Stimulated activated CD4-positive, alpha-beta T cell treated with anti-CD3 and anti-CD28 coated beads, Interleukin-2, amount 100 ng/mL, for 48 hours (primary cell): Measurements from ENCODE around the gene TEKTIP1.
A peak's percentile ranks its signal among the peaks of the same experiment; 100 is the strongest.
"Not testable (repeated sequence)": the region's sequence is repeated elsewhere in the genome, so short reads cannot be mapped to it uniquely, and the experiment has no call there.

ENCODE experiments used
- DNase-seq, 2 donors: peaks; one replicate each; pipeline ENCODE4 v3.0.0-alpha.2; 2020

TEKTIP1 gene

GRCh38 chr19:3508121-3508661 is 30.8 kb upstream of the TEKTIP1 start:
- DNase-seq: not testable (repeated sequence)

GRCh38 chr19:3508771-3509535 is 30.0 kb upstream of the TEKTIP1 start:
- DNase-seq: no peak

GRCh38 chr19:3509566-3509989 is 29.4 kb upstream of the TEKTIP1 start:
- DNase-seq: peak in 1 of 2 donors; percentile 24

- no peak for DNase-seq
Observed at GRCh38 chr19:3510727-3511126, 28.2 kb upstream of the TEKTIP1 start.

- no peak for DNase-seq
Observed at GRCh38 chr19:3511506-3512251, 27.3 kb upstream of the TEKTIP1 start.

- DNase-seq: no peak
Observed at GRCh38 chr19:3512562-3513228, 26.3 kb upstream of the TEKTIP1 start.

- no peak for DNase-seq
Observed at GRCh38 chr19:3513229-3514140, 25.5 kb upstream of the TEKTIP1 start.

GRCh38 chr19:3514930-3515329 is 24.0 kb upstream of the TEKTIP1 start:
- DNase-seq: no peak

GRCh38 chr19:3515891-3516422 is 23.0 kb upstream of the TEKTIP1 start:
- DNase-seq: no peak

- no peak for DNase-seq
Observed at GRCh38 chr19:3516675-3517207, 22.2 kb upstream of the TEKTIP1 start.

GRCh38 chr19:3517638-3518037 is 21.3 kb upstream of the TEKTIP1 start:
- no peak for DNase-seq

- DNase-seq: no peak
Observed at GRCh38 chr19:3518255-3518654, 20.7 kb upstream of the TEKTIP1 start.

- no peak for DNase-seq
Observed at GRCh38 chr19:3518659-3519058, 20.3 kb upstream of the TEKTIP1 start.

- DNase-seq: no peak
Observed at GRCh38 chr19:3519126-3519525, 19.8 kb upstream of the TEKTIP1 start.

- no peak for DNase-seq
Observed at GRCh38 chr19:3520166-3521103, 18.5 kb upstream of the TEKTIP1 start.

GRCh38 chr19:3521104-3521445 is 17.9 kb upstream of the TEKTIP1 start:
- no peak for DNase-seq

GRCh38 chr19:3522421-3523360 is 16.3 kb upstream of the TEKTIP1 start:
- no peak for DNase-seq

- DNase-seq: no peak
Observed at GRCh38 chr19:3523361-3524077, 15.5 kb upstream of the TEKTIP1 start.
